GM12872 (cell line): Measurements from ENCODE around the gene LRRN1.

ENCODE experiments used
- CTCF ChIP-seq: IDR thresholded peaks from 3 replicates; pipeline ENCODE4 v1.5.1; 2011; ENCODE audit warnings: low read depth, mild to moderate bottlenecking, low read length, moderate library complexity; ENCODE audit not compliant: insufficient read depth

LRRN1 gene

GRCh38 chr3:3799173-3800079 is at the start of gene LRRN1:
Gene LRRN1, plus strand, starts transcription at chr3:3799431. Its CDS starts 45,211 bp downstream, at chr3:3844642.
- TF ChIP-seq CTCF: no peak

DNA sequence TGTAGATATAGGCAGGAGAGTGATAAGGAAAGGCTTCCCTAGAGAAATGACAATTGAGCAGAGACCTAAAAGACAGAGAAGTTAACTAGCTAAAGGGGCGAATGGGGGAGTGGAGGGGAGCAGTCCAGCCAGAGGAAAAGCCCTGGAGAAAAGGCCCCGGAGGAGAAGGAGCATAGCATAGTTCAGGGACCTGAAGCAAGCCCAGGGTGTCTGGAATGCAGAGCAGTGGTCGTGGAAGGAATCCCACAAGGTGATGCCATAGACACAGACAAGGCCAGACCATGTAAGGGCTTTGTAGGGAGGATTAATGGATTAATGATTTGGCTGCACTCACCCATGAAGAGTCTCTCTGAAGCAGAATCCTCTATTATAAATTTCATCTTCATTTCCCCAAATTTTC is 45.8 kb upstream of the LRRN1 start:
- TF ChIP-seq CTCF: no peak

GRCh38 chr3:3765661-3766060 is 33.6 kb upstream of the LRRN1 start:
- no peak for TF ChIP-seq CTCF

DNA sequence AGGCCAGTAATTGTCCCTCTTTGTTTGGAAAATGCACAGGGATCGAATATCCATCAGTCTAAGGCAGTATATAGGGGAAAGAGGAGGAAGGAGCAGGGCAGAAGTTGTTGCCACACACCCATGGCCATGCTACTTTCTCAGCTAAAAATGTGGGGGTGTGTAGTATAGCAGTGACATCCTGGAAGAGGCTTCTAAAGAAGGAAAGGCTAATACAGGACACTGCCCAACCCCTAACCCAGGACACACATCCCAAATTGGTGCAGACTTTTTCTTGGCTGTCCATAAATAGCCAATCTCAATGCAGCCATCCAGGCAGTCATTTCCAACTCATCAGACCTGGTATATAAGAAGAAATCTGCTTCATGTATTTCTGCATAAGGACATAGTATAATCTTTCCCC is 33.1 kb upstream of the LRRN1 start:
- TF ChIP-seq CTCF: no peak

DNA sequence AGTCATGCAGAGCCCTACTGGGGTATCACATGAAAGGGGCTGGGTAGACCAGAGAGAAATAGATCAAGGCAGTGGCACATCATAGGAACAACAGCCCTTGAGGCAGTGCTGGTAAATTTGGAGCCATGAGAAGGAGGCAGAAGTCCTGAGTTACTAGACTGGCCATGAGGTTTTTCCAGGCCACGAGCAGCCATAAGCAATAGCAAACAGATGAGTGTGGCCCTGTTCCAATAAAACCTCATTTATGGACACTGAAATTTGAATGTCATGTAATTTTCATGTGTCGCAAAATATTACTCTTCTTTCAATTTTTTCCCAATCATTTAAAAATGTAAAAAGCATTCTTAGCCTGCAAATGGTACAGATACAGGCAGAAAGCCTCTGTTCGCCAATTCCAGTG is 28.1 kb upstream of the LRRN1 start:
- TF ChIP-seq CTCF: no peak

DNA sequence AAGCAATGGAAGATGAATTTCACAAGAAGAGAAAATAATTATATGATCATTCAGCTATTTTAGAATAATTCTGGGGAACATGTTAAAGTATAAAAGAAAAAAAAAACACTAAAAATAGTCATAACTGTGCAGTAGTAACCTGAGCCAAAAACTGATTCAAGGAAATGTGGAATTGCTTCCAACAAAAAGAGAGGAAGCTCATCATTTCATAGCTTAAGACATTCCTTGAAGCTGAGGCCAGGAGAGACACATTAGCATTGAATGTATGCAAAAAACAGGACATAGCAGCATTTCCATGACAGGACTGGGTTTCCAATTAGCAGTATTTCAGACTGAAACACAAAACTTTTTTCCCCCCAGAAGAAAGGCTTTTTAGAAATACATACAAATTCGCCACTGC is 27.7 kb upstream of the LRRN1 start:
- no peak for TF ChIP-seq CTCF

- TF ChIP-seq CTCF: no peak
These were observed 26.9 kb upstream of the LRRN1 start for GRCh38 chr3:3772338-3772737.
